ENCODE data around the gene SLC13A3.

The SLC13A3 gene

DNA sequence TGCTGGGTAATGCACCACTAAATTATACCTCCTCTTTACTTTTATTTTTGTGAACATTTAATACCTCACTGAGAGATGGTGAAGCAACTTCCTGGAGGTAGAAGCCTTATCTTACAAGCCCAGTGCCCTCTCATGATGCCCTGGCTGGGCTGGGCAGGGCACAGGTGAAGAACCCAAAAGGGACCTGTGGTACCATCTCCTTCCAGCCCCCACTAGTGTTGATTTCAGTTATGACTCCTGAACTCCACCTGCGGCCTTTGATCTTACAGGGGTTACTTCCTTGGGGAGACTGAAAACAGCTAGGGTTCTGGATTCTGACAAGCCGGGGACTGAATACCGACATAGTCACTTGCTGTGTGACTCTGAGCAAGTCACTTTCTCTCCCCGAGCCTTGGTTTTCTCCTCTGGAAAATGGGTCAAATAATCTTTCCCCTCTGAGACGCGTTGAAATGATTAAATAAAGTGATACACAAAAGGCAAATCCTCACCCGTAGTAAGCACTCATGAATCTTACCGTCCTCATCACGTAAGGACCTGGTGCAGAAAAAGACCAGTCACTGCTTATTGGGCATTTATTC, 1.2 kb downstream of the SLC13A3 start:
- no peak for FAIRE-seq

DNA sequence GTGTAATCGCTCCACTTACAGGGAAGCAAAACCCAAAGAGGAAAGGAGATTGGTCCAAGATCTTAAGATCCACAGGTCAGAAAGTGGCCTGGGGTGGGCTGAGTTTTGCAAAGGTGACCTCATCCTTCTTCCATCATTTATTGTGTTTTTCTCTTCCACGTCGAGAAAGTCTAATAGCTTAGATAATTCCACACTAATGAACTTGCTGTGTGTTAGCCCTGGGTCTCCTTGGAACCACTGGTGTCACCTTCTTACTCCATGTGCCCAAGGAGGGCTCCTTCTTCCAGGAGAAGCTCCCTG, 1.7 kb downstream of the SLC13A3 start:
- no peak for FAIRE-seq

DNA sequence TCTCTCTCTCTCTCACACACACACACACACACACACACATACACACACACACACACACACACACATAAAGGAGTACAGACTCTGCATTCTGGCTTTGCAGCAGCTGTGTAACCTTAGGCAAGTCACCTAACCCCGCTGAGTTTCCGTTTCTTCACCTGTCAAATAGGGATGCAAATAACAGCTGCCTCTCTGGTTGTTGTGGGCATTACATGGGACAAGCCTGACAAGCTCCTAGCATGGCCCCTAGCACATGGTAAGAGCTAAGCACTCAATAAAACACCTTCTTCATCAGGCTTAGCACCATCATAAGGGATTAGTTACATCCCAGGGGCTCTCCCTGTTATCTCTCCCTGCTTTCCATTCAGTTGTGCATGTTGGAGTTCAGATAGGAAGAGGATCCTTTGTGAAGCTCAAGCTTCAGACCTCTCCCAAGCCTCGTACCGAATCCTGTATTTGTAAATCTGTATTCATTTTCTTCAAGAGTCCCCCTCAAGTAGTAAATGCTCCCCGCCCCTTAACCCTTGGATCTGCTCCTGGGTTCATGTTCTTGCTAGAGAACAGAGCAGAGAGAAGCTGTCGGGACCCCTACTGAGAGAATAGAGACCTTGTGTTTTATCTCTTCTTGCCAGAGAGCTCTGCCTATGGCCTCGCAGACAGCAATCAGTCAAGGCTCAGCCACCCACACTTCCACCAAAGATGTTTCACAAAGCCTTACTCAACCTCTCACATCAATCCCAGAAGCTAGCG, 2.2 kb downstream of the SLC13A3 start:
- FAIRE-seq = no peak

DNA sequence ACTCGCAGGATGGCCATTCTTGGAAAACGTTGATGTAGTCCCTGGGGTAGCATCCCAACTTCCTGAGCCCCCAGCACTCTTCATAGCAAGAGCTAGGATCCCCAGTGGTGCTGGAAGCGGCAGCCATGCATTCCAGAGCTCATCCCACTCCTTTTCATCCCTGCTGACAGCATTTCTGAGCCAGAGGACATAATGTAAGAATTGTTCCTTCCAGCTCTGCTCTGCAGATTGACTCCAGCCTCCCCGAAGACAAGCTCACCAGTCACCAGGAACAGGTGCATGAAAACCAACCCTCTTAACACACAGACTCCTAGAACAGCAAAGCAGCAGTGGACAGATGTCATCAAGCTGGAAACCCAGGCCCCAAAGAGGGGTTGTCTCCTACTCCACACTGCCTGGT, 3.8 kb downstream of the SLC13A3 start:
- FAIRE-seq = no peak

DNA sequence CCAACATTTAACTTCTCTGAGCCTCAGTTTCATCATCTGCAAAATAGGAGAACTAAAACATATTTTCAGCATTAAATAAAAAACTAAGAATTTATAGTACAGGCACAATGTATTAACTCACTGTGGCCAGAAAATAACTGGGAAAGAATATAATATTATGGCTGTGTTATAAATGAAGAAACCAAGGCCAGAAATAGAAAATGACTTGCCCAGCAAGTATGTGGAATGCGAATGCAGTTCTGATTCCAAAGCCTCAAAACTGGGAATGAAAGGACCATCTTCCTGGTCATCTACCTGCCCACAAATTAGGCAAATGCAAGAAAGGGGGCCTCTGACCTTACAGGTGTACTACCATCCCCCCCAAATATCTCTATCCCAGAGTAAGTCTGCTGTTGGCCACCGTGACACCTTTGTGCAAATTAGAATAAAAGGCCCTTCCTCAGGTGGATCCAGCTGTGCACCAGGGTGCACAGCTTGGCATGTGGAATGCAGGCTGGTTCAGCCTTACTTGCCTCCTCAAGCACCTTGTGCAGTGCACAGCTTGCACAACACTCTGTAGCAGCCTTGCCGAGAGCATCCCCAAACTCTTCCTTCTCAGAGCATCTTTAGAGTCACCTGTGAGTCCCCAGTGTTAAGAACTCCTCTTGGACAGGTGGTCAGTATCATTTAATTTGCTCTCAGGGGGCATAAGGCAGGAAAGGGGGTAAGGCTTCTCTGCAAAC, 4.4 kb downstream of the SLC13A3 start:
- FAIRE-seq = no peak

DNA sequence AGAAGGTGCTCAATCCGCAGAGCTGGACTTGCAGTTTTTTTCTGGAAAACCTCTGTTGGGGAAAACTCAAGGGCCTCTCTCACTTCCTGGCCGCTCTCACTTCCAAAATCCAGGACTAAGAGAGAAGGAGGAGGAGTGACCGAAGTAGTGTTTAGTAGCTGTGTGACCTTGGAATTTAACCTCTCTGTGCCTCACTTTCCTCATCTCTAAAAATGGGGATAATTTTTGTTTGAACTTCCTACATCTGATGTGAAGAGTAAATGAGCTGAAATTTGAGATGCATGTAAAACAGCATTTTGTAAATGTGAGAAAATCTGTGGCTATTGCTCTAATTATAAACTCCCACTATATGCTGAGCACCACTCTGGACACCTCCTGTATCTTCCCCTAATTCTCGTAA, 5.1 kb downstream of the SLC13A3 start:
- no peak for FAIRE-seq

DNA sequence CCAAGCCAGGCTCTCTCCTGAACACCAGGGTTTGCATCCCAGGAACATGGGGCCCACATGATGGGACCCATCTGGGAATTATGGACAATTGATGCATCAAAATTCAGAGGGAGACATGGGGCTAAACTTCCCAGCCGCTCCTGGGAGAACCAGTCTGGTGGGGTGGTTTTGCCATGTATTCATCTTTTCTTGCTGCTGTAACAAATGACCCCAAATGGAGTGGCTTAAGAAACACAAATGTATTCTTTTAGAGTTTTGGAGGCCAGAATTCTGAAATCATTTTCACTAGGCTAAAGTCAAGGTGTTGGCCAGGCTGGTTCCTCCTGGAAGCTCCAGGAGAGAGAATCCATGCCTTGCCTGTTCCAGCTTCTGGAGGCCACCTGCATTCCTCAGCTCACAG, 6.5 kb downstream of the SLC13A3 start:
- FAIRE-seq = no peak

DNA sequence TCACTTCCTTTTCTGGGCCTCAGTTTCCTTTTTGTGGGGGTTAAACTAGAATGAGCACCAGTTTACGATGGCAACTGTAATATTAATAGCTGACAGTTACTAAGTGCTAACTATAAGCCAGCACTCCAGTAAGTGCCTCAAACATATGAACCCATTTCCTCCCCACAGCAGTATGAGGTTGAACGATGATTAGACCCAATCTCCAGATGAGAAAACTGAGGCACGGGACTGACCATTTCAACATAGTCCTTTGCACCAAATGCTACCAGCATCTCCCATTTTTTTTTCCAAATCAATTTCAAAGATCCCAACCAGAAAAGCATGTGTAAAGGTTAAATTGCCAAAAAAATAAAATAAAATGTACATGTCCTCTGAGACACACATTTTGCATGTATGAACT, 7.1 kb downstream of the SLC13A3 start:
- FAIRE-seq = no peak

DNA sequence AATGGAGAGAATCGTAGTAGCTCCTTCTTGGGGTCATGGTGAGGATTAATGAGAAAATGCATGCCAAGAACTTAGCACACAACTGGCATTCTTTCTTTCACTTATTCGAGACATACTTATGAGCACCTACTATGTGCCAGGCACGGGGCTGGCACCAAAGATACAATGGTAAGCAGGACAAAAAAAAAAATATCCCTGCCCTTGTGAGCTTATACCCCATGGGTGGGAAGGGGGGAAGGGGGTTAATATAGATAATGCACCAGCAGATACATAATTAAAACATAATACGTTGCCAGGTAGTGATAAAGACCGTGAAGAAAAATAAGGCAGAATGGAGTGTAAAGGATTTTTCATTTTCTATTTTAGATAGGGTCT, 8.3 kb downstream of the SLC13A3 start:
- no peak for FAIRE-seq

DNA sequence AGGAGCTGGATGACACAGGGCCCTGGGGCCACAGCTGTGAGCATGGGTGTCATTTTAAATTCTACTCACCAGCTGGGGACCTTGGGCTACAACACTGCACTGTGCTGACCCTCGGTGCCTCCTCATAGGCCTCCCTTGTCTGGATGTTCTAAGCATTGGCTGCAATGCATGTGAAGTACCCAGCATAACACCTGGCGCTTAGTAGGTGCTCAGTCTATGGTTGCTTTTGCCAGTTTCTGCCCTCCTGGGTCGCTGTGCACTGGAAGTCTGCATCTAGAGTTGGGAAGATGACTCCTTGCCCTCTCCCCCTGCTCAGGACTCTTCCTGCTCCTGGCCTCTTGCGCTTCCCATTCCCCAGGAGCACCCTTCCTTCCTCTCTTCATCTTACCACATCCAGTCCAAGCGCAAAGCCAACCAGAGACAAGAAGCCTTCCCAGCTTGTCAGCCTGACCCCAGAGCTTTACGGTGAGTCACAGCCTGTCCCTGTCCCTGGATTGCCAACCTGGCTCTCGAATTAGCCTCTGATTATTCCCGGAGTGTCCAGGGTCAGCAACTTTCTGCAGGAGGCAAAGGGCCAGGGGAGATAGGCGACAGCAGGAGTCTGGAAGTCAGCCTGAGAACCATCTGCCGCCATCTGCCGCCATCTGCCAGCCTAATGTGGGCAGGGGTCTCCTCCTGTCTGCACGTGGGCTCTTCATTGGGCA, 8.8 kb downstream of the SLC13A3 start:
- FAIRE-seq = no peak

DNA sequence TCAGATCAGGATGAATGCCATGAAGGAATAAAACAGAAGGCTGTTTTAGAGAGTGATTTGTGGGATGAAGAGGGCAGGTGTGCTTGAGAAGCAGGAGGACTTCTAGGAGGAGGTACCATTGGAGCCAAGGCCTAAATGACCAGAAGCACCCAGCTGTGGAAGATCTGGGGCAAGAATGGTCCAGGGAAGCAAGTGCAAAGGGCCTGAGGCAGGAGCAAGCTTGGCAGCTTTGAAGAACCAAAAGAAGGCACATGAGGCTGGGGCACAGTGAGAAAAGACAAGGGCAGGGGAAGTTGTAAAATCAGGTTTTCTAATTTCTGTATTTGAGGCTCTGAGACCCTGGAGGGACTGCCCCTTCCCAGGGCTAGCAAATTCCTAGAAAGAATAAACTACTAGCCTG, 9.8 kb downstream of the SLC13A3 start:
- FAIRE-seq = no peak

DNA sequence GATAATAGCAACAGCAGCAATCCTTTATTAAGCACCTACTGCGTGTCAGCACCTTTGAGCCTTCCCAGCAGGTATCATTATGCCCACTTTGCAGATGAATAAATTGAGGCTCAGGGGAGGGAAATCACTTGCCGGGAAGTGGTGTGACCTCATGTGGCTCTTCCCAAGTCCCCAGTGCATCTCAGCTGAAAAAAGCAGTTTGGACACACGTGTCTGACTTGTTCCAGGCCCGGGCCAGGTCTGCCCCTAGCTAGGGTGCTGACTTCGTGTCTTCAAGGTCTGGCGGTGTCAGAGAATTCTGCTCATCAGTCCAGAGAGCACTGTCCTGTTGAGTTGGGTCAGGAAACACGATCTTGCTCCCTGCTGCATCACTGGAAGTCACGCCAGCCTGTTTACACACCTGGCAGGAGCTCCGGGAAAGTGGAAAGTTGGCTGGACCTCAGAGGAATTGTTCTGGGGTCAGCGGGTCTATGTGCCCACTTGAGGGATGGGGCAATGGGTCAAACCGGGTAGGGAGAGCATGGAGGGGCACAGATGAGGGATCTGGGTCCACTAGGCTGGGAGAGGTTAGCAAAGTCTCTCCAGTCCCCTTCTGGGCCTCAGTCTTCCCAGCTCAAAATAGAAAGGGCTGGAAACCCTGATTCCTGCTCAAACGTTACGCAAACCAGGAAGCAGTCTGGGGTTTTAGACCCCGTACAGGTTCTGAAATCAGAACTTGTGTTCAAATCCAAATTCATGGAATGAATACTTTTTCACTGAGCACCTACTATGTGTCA, 10.5 kb downstream of the SLC13A3 start:
- FAIRE-seq = no peak

DNA sequence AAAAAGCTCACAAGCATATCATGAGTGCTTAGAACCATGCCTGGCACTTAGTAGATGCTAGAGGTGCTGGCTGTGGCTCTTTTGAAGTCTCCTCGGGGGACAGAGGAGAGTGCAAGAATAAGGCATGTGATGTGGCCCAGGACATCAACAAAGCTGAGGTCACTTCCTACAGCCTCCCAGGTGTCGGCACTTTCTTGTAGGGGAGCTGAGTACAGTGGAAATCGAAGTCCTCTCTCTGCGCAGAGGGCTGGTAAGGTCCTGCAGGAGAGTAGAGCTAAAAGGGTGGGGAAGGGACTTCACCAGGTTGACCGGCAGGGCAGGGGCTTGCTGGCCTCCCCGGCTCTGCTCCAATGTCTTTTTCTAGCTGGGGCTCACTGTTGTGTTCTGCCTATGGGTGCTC, 11.2 kb downstream of the SLC13A3 start:
- FAIRE-seq = no peak

DNA sequence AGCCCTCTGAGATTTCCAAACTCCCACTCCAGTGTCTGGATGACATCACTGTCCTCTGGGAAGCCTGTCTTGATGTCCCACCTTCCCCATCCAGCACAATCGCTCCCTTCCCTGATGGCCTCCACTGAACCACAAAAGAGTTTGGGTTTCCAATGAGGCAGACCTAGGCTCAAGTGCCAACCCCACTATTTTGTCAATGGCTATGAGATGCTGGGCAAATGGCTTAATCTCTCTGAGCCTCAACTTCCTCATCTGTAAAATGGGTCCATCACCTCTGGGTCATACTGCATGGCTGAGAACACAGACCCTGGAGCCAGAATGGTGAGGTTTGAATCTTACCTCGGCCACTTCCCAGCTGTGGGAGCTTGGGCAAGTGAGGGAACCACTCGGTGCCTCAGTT, 11.7 kb downstream of the SLC13A3 start:
- FAIRE-seq = no peak

DNA sequence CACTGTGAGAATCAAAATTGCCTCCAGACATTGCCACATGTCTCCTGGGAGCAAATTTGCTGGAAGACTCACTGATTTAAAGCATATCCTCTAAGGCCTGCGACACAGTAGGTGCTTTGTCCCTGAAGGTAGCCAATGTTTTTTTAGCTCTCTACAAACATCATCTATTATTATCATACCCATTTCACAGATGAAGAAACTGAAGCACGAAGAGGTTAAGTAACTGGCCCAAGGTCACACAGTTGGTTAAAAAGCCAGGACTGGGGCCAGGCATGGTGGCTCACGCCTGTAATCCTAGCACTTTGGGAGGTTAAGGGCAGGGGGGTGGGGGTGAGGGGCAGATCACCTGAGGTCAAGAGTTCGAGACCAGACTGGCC, 12.4 kb downstream of the SLC13A3 start:
- no peak for FAIRE-seq

DNA sequence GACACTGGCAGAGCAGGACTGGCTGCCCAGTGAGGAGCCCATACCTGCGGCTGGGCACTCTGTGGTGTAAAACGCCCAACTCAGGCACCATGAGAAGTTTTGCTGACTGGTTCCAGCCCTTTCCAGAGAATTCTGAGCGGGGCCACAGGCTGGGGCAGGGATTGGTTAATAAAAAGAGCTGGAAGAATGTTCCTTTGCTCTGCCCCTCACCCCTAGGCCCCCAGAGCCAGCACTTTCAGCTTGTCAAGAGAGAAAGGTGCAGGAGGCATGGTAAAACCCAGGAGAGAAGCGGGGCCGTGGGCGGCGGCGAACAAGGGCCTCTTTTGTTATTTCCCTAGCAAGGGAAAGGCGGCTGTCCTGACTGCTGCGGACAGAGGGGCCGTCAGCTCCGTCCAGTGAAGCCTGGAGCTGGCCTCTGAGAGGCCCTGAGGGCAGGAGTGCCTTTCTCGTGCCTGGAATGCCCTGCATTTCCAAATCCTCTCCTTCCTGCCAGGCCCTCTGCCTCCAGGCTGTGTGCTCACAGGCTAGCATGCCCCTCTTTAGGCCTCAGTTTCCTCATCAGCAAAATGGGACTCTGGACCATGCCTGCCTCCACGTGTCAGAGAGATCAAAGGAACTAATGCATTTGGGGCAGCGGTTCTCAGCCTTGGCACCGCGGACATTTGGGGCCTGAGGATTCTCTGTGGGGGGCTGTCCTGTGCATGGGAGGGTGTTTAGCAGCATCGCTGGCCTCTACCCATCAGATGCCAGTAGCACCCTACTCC, 12.9 kb downstream of the SLC13A3 start:
- no peak for FAIRE-seq

DNA sequence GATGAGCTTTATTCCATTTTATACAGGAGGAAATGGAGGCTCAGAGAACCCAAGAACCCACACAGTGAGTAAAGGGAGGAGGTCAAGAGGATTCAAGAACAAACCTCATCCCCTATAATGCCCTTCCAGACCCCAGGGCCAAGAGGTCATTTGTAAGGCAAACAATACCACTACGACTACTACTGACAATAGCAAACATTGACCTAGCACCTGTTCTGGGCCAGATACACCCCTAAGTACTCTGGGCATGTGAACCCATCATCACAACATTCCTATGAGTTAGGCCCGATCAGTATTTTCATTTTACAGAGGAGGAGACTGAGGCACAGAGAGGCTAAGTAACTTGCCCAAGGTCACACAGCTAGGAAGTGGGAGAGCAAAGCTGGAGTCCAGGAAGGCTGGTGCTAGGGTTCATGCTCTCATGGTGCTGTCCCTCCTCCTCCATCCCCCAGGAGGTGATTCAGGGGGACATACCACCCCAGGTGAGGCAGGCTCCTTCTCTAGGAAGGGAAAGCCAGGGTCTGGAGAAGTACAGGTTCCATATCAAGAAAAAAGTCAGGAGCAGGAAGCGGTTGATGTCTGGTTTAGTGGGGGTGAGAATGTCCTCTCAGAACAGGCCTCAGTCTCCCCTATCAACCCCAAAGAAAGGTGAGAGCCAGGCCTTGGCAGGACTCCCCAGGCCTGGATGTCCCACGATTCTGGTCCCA, 13.7 kb downstream of the SLC13A3 start:
- FAIRE-seq = no peak

DNA sequence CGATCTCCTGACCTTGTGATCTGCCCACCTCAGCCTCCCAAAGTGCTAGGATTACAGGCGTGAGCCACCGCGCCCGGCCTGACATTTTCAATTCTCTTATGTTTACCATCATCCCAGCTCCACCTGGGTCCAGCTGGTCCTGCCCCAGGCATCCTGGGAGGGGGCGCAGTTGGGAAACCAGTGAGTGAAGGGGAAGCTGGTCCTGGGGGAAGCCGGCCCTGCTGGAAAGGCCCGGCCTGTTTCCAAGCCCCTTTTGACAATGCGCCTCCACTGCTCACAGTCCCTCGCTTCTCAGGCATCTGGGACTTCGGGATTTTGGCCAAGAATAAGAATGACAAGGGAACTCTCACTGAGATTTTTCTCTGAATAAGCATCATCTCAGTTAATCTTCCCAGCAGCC, 14.2 kb downstream of the SLC13A3 start:
- no peak for FAIRE-seq

DNA sequence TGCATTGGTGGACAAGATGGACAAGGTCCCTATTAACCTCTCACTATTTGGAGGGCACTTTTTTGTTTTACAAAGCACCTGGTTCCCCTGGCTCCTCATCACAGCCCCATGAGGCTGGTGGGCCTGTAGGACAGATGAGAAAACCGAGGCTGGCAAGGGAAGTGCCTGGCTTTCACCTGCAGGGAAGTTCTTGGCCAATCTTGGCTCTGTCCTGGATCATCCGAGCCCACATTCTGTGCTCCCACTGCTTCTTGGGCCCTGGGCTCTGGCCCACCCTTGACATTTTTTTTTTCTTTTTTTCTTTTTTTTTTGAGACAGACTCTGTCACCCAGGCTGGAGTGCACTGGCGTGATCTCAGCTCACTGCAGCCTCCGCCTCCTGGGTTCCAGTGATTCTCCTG, 14.7 kb downstream of the SLC13A3 start:
- FAIRE-seq = no peak

DNA sequence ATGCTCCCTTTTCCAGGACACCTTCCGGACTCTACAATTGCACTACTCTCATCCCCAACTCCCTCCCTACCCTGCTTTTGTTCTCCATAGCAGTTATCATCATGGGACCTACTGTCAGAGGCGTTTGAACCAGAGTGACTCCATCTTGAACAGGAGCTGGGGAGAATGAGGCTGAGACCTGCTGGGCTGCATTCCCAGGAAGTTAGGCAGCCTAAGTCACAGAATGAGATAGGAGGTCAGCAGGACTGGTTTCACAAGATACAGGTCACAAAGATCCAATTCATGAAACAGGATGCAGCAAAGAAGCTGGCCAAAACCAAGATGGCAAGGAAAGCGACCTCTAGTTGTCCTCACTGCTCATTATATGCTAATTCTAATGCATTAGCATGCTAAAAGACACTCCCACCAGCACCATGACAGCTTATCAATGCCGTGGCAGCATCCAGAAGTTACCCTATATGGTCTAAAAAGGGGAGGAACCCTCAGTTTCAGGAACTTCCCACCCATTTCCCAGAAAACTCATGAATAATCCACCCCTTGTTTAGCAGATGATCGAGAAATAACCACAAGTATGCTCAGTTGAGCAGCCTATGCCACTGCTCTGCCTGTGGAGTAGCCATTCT, 15.6 kb downstream of the SLC13A3 start:
- no peak for FAIRE-seq

DNA sequence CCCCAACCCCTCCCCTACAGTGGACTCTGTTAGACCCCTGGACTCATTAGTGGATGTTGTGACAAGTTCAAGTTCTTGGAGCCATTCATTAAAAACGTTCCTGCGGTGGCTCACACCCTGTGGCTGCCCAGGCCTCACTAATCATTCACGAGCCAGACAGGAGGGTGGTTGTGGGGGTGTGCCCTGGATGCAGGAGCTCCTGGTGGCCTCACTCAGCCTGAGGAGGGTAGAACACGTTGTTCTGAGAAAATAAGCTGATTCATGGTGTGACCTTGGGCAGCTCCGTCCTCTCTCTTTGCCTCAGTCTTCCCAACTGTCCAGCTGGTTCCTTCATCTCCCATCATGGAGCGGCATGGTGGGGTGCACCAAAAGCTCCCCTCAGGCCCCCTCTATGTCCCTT, 16.7 kb downstream of the SLC13A3 start:
- FAIRE-seq = no peak
